ENCODE data around the gene HOXA9. TPM values are rescaled to one million over a fixed set of nuclear protein-coding genes. Genes with fewer than 3 reads are reported as not detected.
A peak's percentile ranks its signal among the peaks of the same experiment; 100 is the strongest.

The HOXA9 gene
- total and polyA plus RNA-seq, 2 of the 4 experiments (the other 2 are of a cell fraction), result 0.18 to 0.32 TPM

DNA sequence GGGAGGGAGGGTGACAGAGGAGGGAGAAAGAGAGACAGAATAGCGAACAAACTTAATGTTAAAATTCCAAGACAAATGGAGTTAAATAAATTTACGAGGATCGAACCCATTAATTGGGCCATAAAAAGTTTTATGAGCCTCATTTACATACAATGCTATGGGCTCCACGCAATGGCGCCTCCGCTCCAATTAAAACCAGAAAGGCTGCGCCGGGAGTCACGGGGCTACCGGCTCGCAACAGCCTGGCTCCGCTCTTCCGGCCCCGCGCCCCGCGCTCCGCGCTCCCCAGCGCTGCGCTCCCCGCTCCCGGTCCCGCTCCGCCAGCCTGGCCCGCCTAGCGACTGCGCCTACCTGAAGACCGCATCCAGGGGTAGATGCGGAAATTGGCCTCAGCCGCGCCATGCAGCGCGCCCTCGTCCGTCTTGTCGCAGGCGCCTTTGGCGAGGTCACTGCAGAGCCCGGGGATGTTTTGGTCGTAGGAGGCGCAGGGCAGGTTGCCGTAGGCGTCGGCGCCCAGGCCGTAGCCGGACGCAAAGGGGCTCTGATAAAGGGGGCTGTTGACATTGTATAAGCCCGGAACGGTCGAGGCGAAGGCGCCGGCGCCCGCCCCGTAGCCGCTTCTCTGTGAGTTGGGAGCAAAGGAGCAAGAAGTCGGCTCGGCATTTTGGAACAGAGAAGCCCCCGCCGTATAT is 9.4 kb downstream of the HOXA9 start:
- H3K4me1 ChIP-seq (ENCODE audit: control insufficient read depth, insufficient read depth, low read length), result peaks cover 6% of the 10 kb centered on the region; the same call in 1 of the 2 replicates
- peak overlapping the region; percentile 36; the same call in 1 of the 2 replicates for H3K9ac ChIP-seq (ENCODE audit: low read depth, low read length)
- peak overlapping the region; percentile 88 for H3K4me2 ChIP-seq (ENCODE audit: low read depth, low read length)
- ChIA-PET CTCF (interaction anchor here (0.7 to 1.0 kb wide), 2 partner anchors 786 to 966 kb away, joined by 3 read pairs; no protein-coding TSS in a partner anchor), POLR2A (ENCODE audit: unreplicated experiment) (no interaction called here)
- H3K9me1 ChIP-seq (ENCODE audit: insufficient read depth, low read length), result peaks cover 3% of the 10 kb centered on the region; the same call in 1 of the 2 replicates
- dilution Hi-C loops (cut with HindIII; ENCODE audit: low sequenced_read_pairs, unreplicated experiment), result no loop called here
- H3K14ac ChIP-seq (replicated peaks; ENCODE audit: low read depth, low read length), result peak overlapping the region; percentile 44; the same call in 1 of the 2 replicates
- H3K4me3 ChIP-seq (ENCODE audit: insufficient read depth, low read depth, low read length), result peak overlapping the region; percentile 69
- WGBS, 2 experiments (ENCODE audit: extremely low coverage in 2 of 2, insufficient read length in 1 of 2), result 4% methylated on average over 41 of the region's 63 CpGs; no CpG with 5 or more reads in 1 of the 2 experiments
- H2AK9ac ChIP-seq (replicated peaks; ENCODE audit: low read depth, low read length, poor library complexity), result peak overlapping the region; percentile 80
- DNase-seq (no peak), ATAC-seq (ENCODE audit: low read depth) (peak; percentile 18)
- TF ChIP-seq RFX5 (IDR thresholded peaks at IDR 0.05; ENCODE audit: low read depth, low read length), result no peak
- no peak for TF ChIP-seq CEBPB (IDR thresholded peaks at IDR 0.05; ENCODE audit: low read depth, low read length)
- no peak for TF ChIP-seq SMC3 (IDR thresholded peaks at IDR 0.05; ENCODE audit: low read depth, low read length)
- TF ChIP-seq MAZ (IDR thresholded peaks at IDR 0.05; ENCODE audit: borderline replicate concordance, low read depth, low read length), result no peak
- TF ChIP-seq MXI1 (IDR thresholded peaks at IDR 0.05; ENCODE audit: borderline replicate concordance, low read depth, low read length), result no peak
- TF ChIP-seq, protein P1, sequence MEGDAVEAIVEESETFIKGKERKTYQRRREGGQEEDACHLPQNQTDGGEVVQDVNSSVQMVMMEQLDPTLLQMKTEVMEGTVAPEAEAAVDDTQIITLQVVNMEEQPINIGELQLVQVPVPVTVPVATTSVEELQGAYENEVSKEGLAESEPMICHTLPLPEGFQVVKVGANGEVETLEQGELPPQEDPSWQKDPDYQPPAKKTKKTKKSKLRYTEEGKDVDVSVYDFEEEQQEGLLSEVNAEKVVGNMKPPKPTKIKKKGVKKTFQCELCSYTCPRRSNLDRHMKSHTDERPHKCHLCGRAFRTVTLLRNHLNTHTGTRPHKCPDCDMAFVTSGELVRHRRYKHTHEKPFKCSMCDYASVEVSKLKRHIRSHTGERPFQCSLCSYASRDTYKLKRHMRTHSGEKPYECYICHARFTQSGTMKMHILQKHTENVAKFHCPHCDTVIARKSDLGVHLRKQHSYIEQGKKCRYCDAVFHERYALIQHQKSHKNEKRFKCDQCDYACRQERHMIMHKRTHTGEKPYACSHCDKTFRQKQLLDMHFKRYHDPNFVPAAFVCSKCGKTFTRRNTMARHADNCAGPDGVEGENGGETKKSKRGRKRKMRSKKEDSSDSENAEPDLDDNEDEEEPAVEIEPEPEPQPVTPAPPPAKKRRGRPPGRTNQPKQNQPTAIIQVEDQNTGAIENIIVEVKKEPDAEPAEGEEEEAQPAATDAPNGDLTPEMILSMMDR (conservative IDR thresholded peaks at IDR 0.05; ENCODE audit: low read depth, low read length), result no peak
- no peak for TF ChIP-seq RCOR1 (IDR thresholded peaks at IDR 0.05; ENCODE audit: insufficient replicate concordance, low read length)
- TF ChIP-seq, protein P2, sequence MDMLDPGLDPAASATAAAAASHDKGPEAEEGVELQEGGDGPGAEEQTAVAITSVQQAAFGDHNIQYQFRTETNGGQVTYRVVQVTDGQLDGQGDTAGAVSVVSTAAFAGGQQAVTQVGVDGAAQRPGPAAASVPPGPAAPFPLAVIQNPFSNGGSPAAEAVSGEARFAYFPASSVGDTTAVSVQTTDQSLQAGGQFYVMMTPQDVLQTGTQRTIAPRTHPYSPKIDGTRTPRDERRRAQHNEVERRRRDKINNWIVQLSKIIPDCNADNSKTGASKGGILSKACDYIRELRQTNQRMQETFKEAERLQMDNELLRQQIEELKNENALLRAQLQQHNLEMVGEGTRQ (IDR thresholded peaks at IDR 0.05; ENCODE audit: low read depth, low read length), result no peak
- TF ChIP-seq MAFK (IDR thresholded peaks at IDR 0.05; ENCODE audit: low read depth, low read length), result no peak
- TF ChIP-seq FOS (IDR thresholded peaks at IDR 0.05; ENCODE audit: low read depth, low read length), result no peak
- TF ChIP-seq CHD1 (IDR thresholded peaks at IDR 0.05; ENCODE audit: low read depth, low read length), result no peak
- no peak for TF ChIP-seq RAD21 (IDR thresholded peaks at IDR 0.05; ENCODE audit: low read length)
- TF ChIP-seq POLR2A (IDR thresholded peaks at IDR 0.05; ENCODE audit: low read depth, low read length), result no peak
- TF ChIP-seq NFE2L2 (IDR thresholded peaks at IDR 0.05; ENCODE audit: low read depth, low read length), result no peak
- no peak overlapping the region for H2BK120ac ChIP-seq (ENCODE audit: low read depth, low read length)
- H2BK5ac ChIP-seq (ENCODE audit: low read depth, low read length, poor library complexity, severe bottlenecking), result no peak overlapping the region
- no peak overlapping the region; the same call in 1 of the 2 replicates for H4K5ac ChIP-seq (ENCODE audit: low read depth, low read length)
- H4K91ac ChIP-seq (ENCODE audit: insufficient read depth, low read depth, low read length), result no peak overlapping the region; the same call in 1 of the 2 replicates
- H2AFZ ChIP-seq (replicated peaks; ENCODE audit: low read length, poor library complexity), result peak overlapping the region; percentile 90
- no peak overlapping the region for H2BK20ac ChIP-seq (ENCODE audit: low read depth, low read length)
- peak overlapping the region; percentile 59 for H3K4ac ChIP-seq (ENCODE audit: low read depth, low read length)
- peak overlapping the region; percentile 38; the same call in 1 of the 2 replicates for H3K56ac ChIP-seq (ENCODE audit: extremely low read depth, insufficient read depth, low read length)
- no peak overlapping the region for H2BK15ac ChIP-seq (ENCODE audit: low read depth, low read length)
- H4K8ac ChIP-seq (ENCODE audit: low read depth in 2 of 2, low read length in 2 of 2), result peak overlapping the region; percentile 80 to 90
- BruUV-seq (replicated peaks), result no TSS peak
- 0 out of 4 replicates have a peak, but pooled peaks cover 0 to 4% of the 10 kb centered on the region in 2 experiments for H3K79me1 ChIP-seq (ENCODE audit: low read depth in 1 of 2, low read length in 2 of 2)
- no peaks in the 10 kb centered on the region for H3K36me3 ChIP-seq (ENCODE audit: control insufficient read depth, insufficient read depth, low read length)
- peak overlapping the region; percentile 72 for H3K23ac ChIP-seq (ENCODE audit: low read depth, low read length)
- no peaks in the 10 kb centered on the region; the same call in 1 of the 2 replicates for H3K27me3 ChIP-seq (ENCODE audit: control insufficient read depth, insufficient read depth, low read length)
- peak overlapping the region; percentile 30 for H3K27ac ChIP-seq (ENCODE audit: insufficient read depth, low read length)
- H4K20me1 ChIP-seq (ENCODE audit: insufficient read depth, low read length), result no peaks in the 10 kb centered on the region
- in situ Hi-C loops (cut with MboI; ENCODE audit: low sequenced_read_pairs), result loop anchor here (5.0 kb wide), 2 partner anchors 789 to 1304 kb away; no protein-coding TSS in a partner anchor
- intact Hi-C loops (cut with micrococcal nuclease), result no loop called here
- H3K9me3 ChIP-seq (ENCODE audit: control insufficient read depth, insufficient read depth, low read length), result no peaks in the 10 kb centered on the region
- no peak overlapping the region for H2AK5ac ChIP-seq (ENCODE audit: low read depth, low read length)
- no peak overlapping the region for H3K18ac ChIP-seq (ENCODE audit: low read depth, low read length)

Measured in IMR-90 (cell line).